GM23248 (cell line): ENCODE results near the gene TNNT1. TPM values are rescaled to one million over a fixed set of nuclear protein-coding genes. Genes with fewer than 3 reads are reported as not detected.

Experiments used
- DNase-seq: peaks from one replicate; pipeline ENCODE4 v3.0.0-alpha.2; 2015
- H2AFZ ChIP-seq: fragments of 200-600 bp; sonication (generic); 2 replicates; pipeline ENCODE4 v1.6.1; 2016; ENCODE audit warnings: antibody characterized with exemption
- H3F3A ChIP-seq: fragments of 200-600 bp; sonication (generic); 2 replicates; pipeline ENCODE4 v1.6.1; 2016; ENCODE audit warnings: mild to moderate bottlenecking, antibody characterized with exemption, mixed run types; ENCODE audit not compliant: insufficient read depth
- H3K27ac ChIP-seq: fragments of 200-600 bp; sonication (generic); 2 replicates; pipeline ENCODE4 v1.5.1; 2016; ENCODE audit warnings: mild to moderate bottlenecking
- H3K27me3 ChIP-seq: fragments of 200-600 bp; sonication (generic); replicated peaks from 2 replicates; pipeline ENCODE4 v1.6.1; 2016; ENCODE audit warnings: mild to moderate bottlenecking; ENCODE audit not compliant: insufficient read depth
- H3K36me3 ChIP-seq: fragments of 200-600 bp; sonication (generic); 2 replicates; pipeline ENCODE4 v1.6.1; 2016; ENCODE audit warnings: low read depth, mild to moderate bottlenecking
- H3K4me1 ChIP-seq: fragments of 200-600 bp; sonication (generic); 2 replicates; pipeline ENCODE4 v1.6.1; 2016; ENCODE audit warnings: mild to moderate bottlenecking; ENCODE audit not compliant: insufficient read depth
- H3K4me2 ChIP-seq: fragments of 200-600 bp; sonication (generic); one replicate; pipeline ENCODE4 v1.6.1; 2016; ENCODE audit warnings: mild to moderate bottlenecking; ENCODE audit not compliant: unreplicated experiment
- H3K4me3 ChIP-seq: fragments of 200-600 bp; sonication (generic); 2 replicates; pipeline ENCODE4 v1.5.1; 2016; ENCODE audit warnings: mild to moderate bottlenecking
- H3K79me2 ChIP-seq: fragments of 200-600 bp; sonication (generic); 2 replicates; pipeline ENCODE4 v1.6.1; 2016; ENCODE audit warnings: mild to moderate bottlenecking; ENCODE audit not compliant: insufficient read depth
- H3K9ac ChIP-seq: fragments of 200-600 bp; sonication (generic); 2 replicates; pipeline ENCODE4 v1.6.1; 2016; ENCODE audit warnings: mild to moderate bottlenecking
- H3K9me2 ChIP-seq: fragments of 200-600 bp; sonication (generic); 2 replicates; pipeline ENCODE4 v1.6.1; 2016; ENCODE audit warnings: mixed run types, mild to moderate bottlenecking, moderate library complexity; ENCODE audit not compliant: insufficient read depth
- H3K9me3 ChIP-seq: fragments of 200-600 bp; sonication (generic); one replicate; pipeline ENCODE4 v1.6.1; 2017; ENCODE audit warnings: low read depth
- H4K20me1 ChIP-seq: fragments of 200-600 bp; sonication (generic); 2 replicates; pipeline ENCODE4 v1.6.0; 2016; ENCODE audit not compliant: insufficient read depth
- EZH2 ChIP-seq: fragments of 200-600 bp; sonication (generic); IDR thresholded peaks from 2 replicates; pipeline ENCODE4 v1.6.1; 2018; ENCODE audit warnings: antibody characterized with exemption, mild to moderate bottlenecking; ENCODE audit not compliant: insufficient read depth, poor library complexity, severe bottlenecking
- EZH2phosphoT487 ChIP-seq: fragments of 200-600 bp; sonication (generic); IDR thresholded peaks from 2 replicates; pipeline ENCODE4 v1.6.1; 2018; ENCODE audit warnings: antibody characterized with exemption, moderate library complexity, mild to moderate bottlenecking, low read depth; ENCODE audit not compliant: insufficient read depth
- WGBS, 2 experiments: methylation state at CpG; one replicate each; pipeline ENCODE4 v1.1.6; 2015 to 2017; ENCODE audit warnings: low lambda C conversion rate in 2 of 2, low coverage in 1 of 2; ENCODE audit errors: missing lambda C conversion rate in 2 of 2; 5-methylcytosine and 5-hydroxymethylcytosine counted together
- in situ Hi-C: fragments of 300-500 bp; cut with MboI; formaldehyde crosslinking; loops from 2 replicates; pipeline ENCODE4 v1.15.0; 2020
- polyA plus RNA-seq: library from polyadenylated mRNA; unstranded; fragments of >200 nt; fragmentation: Nextera tagmentation; extraction: Ambion mirVana; gene quantifications from 2 replicates; pipeline ENCODE4 v1.2.1, GENCODE V29; 2016
- total RNA-seq: library from RNA; depleted of rRNA; stranded (reverse); fragments of >200 nt; shearing (Covaris generic); gene quantifications from 2 replicates; pipeline ENCODE4 v1.2.3, GENCODE V29; 2014

The TNNT1 gene
- total and polyA plus RNA-seq, 2 experiments from 2014 or later: 0.76 to 1.8 TPM

DNA sequence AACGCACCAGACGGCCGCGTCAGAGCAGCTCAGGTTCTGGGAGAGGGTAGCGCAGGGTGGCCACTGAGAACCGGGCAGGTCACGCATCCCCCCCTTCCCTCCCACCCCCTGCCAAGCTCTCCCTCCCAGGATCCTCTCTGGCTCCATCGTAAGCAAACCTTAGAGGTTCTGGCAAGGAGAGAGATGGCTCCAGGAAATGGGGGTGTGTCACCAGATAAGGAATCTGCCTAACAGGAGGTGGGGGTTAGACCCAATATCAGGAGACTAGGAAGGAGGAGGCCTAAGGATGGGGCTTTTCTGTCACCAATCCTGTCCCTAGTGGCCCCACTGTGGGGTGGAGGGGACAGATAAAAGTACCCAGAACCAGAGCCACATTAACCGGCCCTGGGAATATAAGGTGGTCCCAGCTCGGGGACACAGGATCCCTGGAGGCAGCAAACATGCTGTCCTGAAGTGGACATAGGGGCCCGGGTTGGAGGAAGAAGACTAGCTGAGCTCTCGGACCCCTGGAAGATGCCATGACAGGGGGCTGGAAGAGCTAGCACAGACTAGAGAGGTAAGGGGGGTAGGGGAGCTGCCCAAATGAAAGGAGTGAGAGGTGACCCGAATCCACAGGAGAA, 33.5 kb downstream of the TNNT1 start:
- Histone ChIP-seq H3K9me3 (no peaks in the 10 kb centered on the region), H3K27me3 (no peaks in the 10 kb centered on the region), H3K4me1 (peaks cover 26% of the 10 kb centered on the region), H3K9me2 (no peaks in the 10 kb centered on the region), H3F3A (no peaks in the 10 kb centered on the region; the same call in 1 of the 2 replicates), H2AFZ (no peak overlapping the region), H3K9ac (peak overlapping the region; percentile 90), H3K36me3 (no peaks in the 10 kb centered on the region), H4K20me1 (no peaks in the 10 kb centered on the region), H3K27ac (peak overlapping the region; percentile 76), H3K4me2 (peak overlapping the region; percentile 87), H3K4me3 (peak overlapping the region; percentile 93), H3K79me2 (peaks cover 64% of the 10 kb centered on the region)
- DNase-seq: peak; percentile 52
- TF ChIP-seq EZH2: no peak
- no peak for TF ChIP-seq EZH2phosphoT487
- in situ Hi-C loops: no loop called here
- 42 to 45% methylated on average over 11 to 13 of the region's 13 CpGs for WGBS, 2 experiments

DNA sequence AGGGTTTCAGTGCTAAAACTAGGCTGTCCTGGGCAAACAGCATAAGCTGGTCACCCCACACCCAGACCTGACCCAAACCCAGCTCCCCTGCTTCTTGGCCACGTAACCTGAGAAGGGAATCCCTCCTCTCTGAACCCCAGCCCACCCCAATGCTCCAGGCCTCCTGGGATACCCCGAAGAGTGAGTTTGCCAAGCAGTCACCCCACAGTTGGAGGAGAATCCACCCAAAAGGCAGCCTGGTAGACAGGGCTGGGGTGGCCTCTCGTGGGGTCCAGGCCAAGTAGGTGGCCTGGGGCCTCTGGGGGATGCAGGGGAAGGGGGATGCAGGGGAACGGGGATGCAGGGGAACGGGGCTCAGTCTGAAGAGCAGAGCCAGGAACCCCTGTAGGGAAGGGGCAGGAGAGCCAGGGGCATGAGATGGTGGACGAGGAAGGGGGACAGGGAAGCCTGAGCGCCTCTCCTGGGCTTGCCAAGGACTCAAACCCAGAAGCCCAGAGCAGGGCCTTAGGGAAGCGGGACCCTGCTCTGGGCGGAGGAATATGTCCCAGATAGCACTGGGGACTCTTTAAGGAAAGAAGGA, 34.4 kb downstream of the TNNT1 start:
- Histone ChIP-seq H3K27me3 (no peaks in the 10 kb centered on the region), H3F3A (no peaks in the 10 kb centered on the region; the same call in 1 of the 2 replicates), H3K36me3 (no peaks in the 10 kb centered on the region), H3K4me2 (no peak overlapping the region), H4K20me1 (no peaks in the 10 kb centered on the region), H3K9me2 (no peaks in the 10 kb centered on the region), H3K79me2 (peaks cover 73% of the 10 kb centered on the region), H3K4me1 (peaks cover 26% of the 10 kb centered on the region), H3K9ac (peak overlapping the region; percentile 90), H3K27ac (peak overlapping the region; percentile 60; the same call in 1 of the 2 replicates), H2AFZ (no peak overlapping the region), H3K9me3 (no peaks in the 10 kb centered on the region), H3K4me3 (no peak overlapping the region)
- WGBS, 2 experiments: 56 to 66% methylated on average over 8 to 9 of the region's 9 CpGs
- TF ChIP-seq EZH2phosphoT487: no peak
- no peak for TF ChIP-seq EZH2
- DNase-seq: no peak
- in situ Hi-C loops: no loop called here

DNA sequence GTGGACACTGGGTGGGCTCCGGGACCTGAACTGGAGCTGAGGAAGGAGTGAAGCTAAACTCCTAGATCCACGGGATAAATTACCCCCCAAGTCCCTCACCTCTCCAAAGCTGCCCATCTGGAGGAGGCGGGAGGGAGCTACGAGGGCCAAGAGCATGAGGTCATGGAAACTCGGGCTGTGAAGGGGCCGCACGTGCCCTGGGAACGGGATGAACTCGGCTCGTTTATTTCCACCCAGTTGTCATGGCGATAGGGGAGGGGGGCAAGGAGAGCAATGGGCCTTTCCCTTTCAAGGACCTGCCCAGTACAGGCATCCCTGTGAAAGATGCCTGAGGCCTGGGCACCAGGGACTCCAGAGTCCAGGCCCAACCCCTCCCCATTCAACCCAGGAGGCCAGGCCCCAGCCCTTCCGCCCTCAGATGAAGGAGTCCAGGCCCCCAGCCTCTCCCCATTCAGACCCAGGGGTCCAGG, 35.4 kb downstream of the TNNT1 start:
- 25 to 28% methylated on average over 12 of the region's 12 CpGs for WGBS, 2 experiments
- peaks cover 26% of the 10 kb centered on the region for H3K4me1 ChIP-seq
- H4K20me1 ChIP-seq: 0 out of 2 replicates have a peak, but pooled peaks cover 3% of the 10 kb centered on the region
- H3K27me3 ChIP-seq: no peaks in the 10 kb centered on the region
- H3F3A ChIP-seq: no peaks in the 10 kb centered on the region; the same call in 1 of the 2 replicates
- no peak for TF ChIP-seq EZH2
- H3K36me3 ChIP-seq: no peaks in the 10 kb centered on the region
- no peak overlapping the region for H2AFZ ChIP-seq
- H3K79me2 ChIP-seq: peaks cover 83% of the 10 kb centered on the region
- in situ Hi-C loops: no loop called here
- H3K9me3 ChIP-seq: no peaks in the 10 kb centered on the region
- no peak overlapping the region for H3K4me3 ChIP-seq
- H3K9ac ChIP-seq: peak overlapping the region; percentile 90
- DNase-seq: peak; percentile 96
- no peaks in the 10 kb centered on the region for H3K9me2 ChIP-seq
- peak overlapping the region; percentile 1 for H3K4me2 ChIP-seq
- peak overlapping the region; percentile 75 for H3K27ac ChIP-seq

GRCh38 chr19:55112777-55113569, 36.0 kb downstream of the TNNT1 start:
- Histone ChIP-seq H3K9me3 (no peaks in the 10 kb centered on the region), H3K27ac (peak overlapping the region; percentile 75), H3K4me1 (peaks cover 22% of the 10 kb centered on the region), H3K4me2 (peak overlapping the region; percentile 1), H2AFZ (no peak overlapping the region), H3K79me2 (peaks cover 90% of the 10 kb centered on the region), H3K9ac (peak overlapping the region; percentile 90), H4K20me1 (0 out of 2 replicates have a peak, but pooled peaks cover 3% of the 10 kb centered on the region), H3F3A (no peaks in the 10 kb centered on the region; the same call in 1 of the 2 replicates), H3K27me3 (no peaks in the 10 kb centered on the region), H3K4me3 (no peak overlapping the region), H3K36me3 (no peaks in the 10 kb centered on the region), H3K9me2 (no peaks in the 10 kb centered on the region)
- no peak for TF ChIP-seq EZH2phosphoT487
- TF ChIP-seq EZH2: no peak
- in situ Hi-C loops: no loop called here
- WGBS, 2 experiments: 48 to 53% methylated on average over 23 of the region's 23 CpGs
- DNase-seq: no peak
